Measurements from ENCODE around the gene NPFFR1. TPM values are rescaled to one million over a fixed set of nuclear protein-coding genes. Genes with fewer than 3 reads are reported as not detected.

Gene NPFFR1
- total RNA-seq, 2 donors from 2014 or later: 0.14 TPM; not detected in 1

- H3K36me3 ChIP-seq: no peaks in the 10 kb centered on the region
- no peak overlapping the region for H3K27ac ChIP-seq
- TF ChIP-seq CTCF (IDR thresholded peaks at IDR 0.05): no peak
- no peaks in the 10 kb centered on the region for H3K4me1 ChIP-seq (ENCODE audit: control insufficient read depth in 1 of 2, low read depth in 2 of 2)
- no peak overlapping the region for H3K4me3 ChIP-seq
- ATAC-seq (ENCODE audit: insufficient number of reproducible peaks, low FRiP score, low read depth): no peak
- no peak for DNase-seq (ENCODE audit: low spot score)
- no peaks in the 10 kb centered on the region for H3K9me3 ChIP-seq
- H3K27me3 ChIP-seq (replicated peaks; ENCODE audit: insufficient read depth): no peaks in the 10 kb centered on the region
Observed at GRCh38 chr10:70323697-70324338, 40.0 kb upstream of the NPFFR1 start.

GRCh38 chr10:70323138-70323696 lies 39.4 kb upstream of the NPFFR1 start:
- Histone ChIP-seq H3K4me1 (ENCODE audit: control insufficient read depth in 1 of 2, low read depth in 2 of 2) (no peaks in the 10 kb centered on the region), H3K27me3 (replicated peaks; ENCODE audit: insufficient read depth) (no peaks in the 10 kb centered on the region), H3K36me3 (no peaks in the 10 kb centered on the region), H3K4me3 (no peak overlapping the region), H3K9me3 (no peaks in the 10 kb centered on the region), H3K27ac (no peak overlapping the region)
- no peak for ATAC-seq (ENCODE audit: insufficient number of reproducible peaks, low FRiP score, low read depth)
- TF ChIP-seq CTCF (IDR thresholded peaks at IDR 0.05): no peak
- no peak for DNase-seq (ENCODE audit: low spot score)

GRCh38 chr10:70321897-70322890 lies 38.4 kb upstream of the NPFFR1 start:
- Histone ChIP-seq H3K27me3 (replicated peaks; ENCODE audit: insufficient read depth) (no peaks in the 10 kb centered on the region), H3K4me1 (ENCODE audit: control insufficient read depth in 1 of 2, low read depth in 2 of 2) (no peaks in the 10 kb centered on the region), H3K9me3 (no peaks in the 10 kb centered on the region), H3K36me3 (no peaks in the 10 kb centered on the region), H3K27ac (no peak overlapping the region), H3K4me3 (no peak overlapping the region)
- no peak for TF ChIP-seq CTCF (IDR thresholded peaks at IDR 0.05)
- ATAC-seq (ENCODE audit: insufficient number of reproducible peaks, low FRiP score, low read depth): no peak
- DNase-seq (ENCODE audit: low spot score): no peak

- H3K27me3 ChIP-seq (replicated peaks; ENCODE audit: insufficient read depth): no peaks in the 10 kb centered on the region
- H3K4me3 ChIP-seq: no peak overlapping the region
- H3K27ac ChIP-seq: no peak overlapping the region
- no peak for DNase-seq (ENCODE audit: low spot score)
- no peak for TF ChIP-seq CTCF (IDR thresholded peaks at IDR 0.05)
- no peaks in the 10 kb centered on the region for H3K4me1 ChIP-seq (ENCODE audit: control insufficient read depth in 1 of 2, low read depth in 2 of 2)
- ATAC-seq (ENCODE audit: insufficient number of reproducible peaks, low FRiP score, low read depth): no peak
- no peaks in the 10 kb centered on the region for H3K36me3 ChIP-seq
- no peaks in the 10 kb centered on the region for H3K9me3 ChIP-seq
Observed at GRCh38 chr10:70321233-70321632, 37.4 kb upstream of the NPFFR1 start.

GRCh38 chr10:70320751-70321150 lies 36.9 kb upstream of the NPFFR1 start:
- DNase-seq (ENCODE audit: low spot score): no peak
- no peaks in the 10 kb centered on the region for H3K27me3 ChIP-seq (replicated peaks; ENCODE audit: insufficient read depth)
- peak overlapping the region in 1 of 2 donors; percentile 41 for H3K27ac ChIP-seq
- no peak for ATAC-seq (ENCODE audit: insufficient number of reproducible peaks, low FRiP score, low read depth)
- TF ChIP-seq CTCF (IDR thresholded peaks at IDR 0.05): no peak
- no peaks in the 10 kb centered on the region for H3K36me3 ChIP-seq
- no peak overlapping the region for H3K4me3 ChIP-seq
- no peaks in the 10 kb centered on the region for H3K9me3 ChIP-seq
- H3K4me1 ChIP-seq (ENCODE audit: control insufficient read depth in 1 of 2, low read depth in 2 of 2): no peaks in the 10 kb centered on the region

Data from thoracic aorta (tissue), 2 donors.